ENCODE measurements around the gene LYPD4. TPM values are rescaled to one million over a fixed set of nuclear protein-coding genes. Genes with fewer than 3 reads are reported as not detected.

The LYPD4 gene
- polyA plus RNA-seq, 2 of the 4 experiments (the other 2 are of a cell fraction), result not detected

DNA sequence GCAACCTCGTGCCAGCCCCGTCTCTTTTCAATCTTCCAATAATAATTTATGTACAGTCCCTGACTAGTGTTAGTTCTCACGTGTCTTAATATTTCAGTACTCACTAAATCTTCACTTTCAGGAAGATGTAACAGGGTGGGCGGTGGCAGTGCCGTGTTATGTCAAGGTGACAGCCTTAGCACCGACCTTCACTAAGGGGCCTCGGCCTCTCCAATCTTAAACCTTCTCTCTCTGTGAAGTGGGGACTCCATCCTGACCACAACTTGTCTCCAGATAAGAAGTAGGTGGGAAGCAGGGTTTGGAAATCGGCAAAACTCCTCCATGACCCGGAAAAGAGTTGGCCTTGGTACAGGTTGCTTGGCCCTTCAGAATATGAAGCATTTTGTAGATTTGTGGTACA is 17.4 kb upstream of the LYPD4 start:
- H3K4me1 ChIP-seq, result peaks cover 59% of the 10 kb centered on the region
- peak overlapping the region; percentile 89 for H3K4me3 ChIP-seq
- FAIRE-seq (no peak), DNase-seq (ENCODE audit: low read depth in 1 of 2, low spot score in 1 of 2) (no peak), ATAC-seq (no peak)
- ChIA-PET POLR2A (interaction anchor here (3.3 to 3.5 kb wide), 2 partner anchors 10 to 12 kb away, joined by 27 to 102 read pairs; no protein-coding TSS in a partner anchor), CTCF (interaction anchor here (0.6 to 16.4 kb wide), 8 partner anchors 9 to 90 kb away, joined by 3 to 243 read pairs (median 5); no protein-coding TSS in a partner anchor)
- H3K9me3 ChIP-seq, result no peaks in the 10 kb centered on the region
- 60% methylated on average over 9 of the region's 9 CpGs for WGBS (ENCODE audit: missing lambda C conversion rate)
- peak overlapping the region; percentile 90 to 95 for H3K27ac ChIP-seq
- H3K4me2 ChIP-seq, result peak overlapping the region; percentile 98
- TF ChIP-seq PHF8 (IDR thresholded peaks at IDR 0.05; ENCODE audit: borderline replicate concordance, low read depth), result no peak
- 0 out of 2 replicates have a peak, but pooled peaks have one; percentile 6 for TF ChIP-seq RARB (CRISPR knock-in tag; IDR thresholded peaks at IDR 0.05)
- TF ChIP-seq, protein P1, sequence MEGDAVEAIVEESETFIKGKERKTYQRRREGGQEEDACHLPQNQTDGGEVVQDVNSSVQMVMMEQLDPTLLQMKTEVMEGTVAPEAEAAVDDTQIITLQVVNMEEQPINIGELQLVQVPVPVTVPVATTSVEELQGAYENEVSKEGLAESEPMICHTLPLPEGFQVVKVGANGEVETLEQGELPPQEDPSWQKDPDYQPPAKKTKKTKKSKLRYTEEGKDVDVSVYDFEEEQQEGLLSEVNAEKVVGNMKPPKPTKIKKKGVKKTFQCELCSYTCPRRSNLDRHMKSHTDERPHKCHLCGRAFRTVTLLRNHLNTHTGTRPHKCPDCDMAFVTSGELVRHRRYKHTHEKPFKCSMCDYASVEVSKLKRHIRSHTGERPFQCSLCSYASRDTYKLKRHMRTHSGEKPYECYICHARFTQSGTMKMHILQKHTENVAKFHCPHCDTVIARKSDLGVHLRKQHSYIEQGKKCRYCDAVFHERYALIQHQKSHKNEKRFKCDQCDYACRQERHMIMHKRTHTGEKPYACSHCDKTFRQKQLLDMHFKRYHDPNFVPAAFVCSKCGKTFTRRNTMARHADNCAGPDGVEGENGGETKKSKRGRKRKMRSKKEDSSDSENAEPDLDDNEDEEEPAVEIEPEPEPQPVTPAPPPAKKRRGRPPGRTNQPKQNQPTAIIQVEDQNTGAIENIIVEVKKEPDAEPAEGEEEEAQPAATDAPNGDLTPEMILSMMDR (IDR thresholded peaks at IDR 0.05), result no peak
- no peak for TF ChIP-seq JUN (IDR thresholded peaks at IDR 0.05)
- TF ChIP-seq ZFP36 (IDR thresholded peaks at IDR 0.05; ENCODE audit: borderline replicate concordance, partially characterized antibody), result no peak
- no peak for TF ChIP-seq RAD21 (conservative IDR thresholded peaks at IDR 0.05 in 1 of 2, IDR thresholded peaks at IDR 0.05 in 1 of 2)
- TF ChIP-seq, protein P2, sequence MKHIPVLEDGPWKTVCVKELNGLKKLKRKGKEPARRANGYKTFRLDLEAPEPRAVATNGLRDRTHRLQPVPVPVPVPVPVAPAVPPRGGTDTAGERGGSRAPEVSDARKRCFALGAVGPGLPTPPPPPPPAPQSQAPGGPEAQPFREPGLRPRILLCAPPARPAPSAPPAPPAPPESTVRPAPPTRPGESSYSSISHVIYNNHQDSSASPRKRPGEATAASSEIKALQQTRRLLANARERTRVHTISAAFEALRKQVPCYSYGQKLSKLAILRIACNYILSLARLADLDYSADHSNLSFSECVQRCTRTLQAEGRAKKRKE (CRISPR knock-in tag; IDR thresholded peaks at IDR 0.05; ENCODE audit: low read depth), result no peak
- TF ChIP-seq RFX5 (IDR thresholded peaks at IDR 0.05), result no peak
- TF ChIP-seq, protein P3, sequence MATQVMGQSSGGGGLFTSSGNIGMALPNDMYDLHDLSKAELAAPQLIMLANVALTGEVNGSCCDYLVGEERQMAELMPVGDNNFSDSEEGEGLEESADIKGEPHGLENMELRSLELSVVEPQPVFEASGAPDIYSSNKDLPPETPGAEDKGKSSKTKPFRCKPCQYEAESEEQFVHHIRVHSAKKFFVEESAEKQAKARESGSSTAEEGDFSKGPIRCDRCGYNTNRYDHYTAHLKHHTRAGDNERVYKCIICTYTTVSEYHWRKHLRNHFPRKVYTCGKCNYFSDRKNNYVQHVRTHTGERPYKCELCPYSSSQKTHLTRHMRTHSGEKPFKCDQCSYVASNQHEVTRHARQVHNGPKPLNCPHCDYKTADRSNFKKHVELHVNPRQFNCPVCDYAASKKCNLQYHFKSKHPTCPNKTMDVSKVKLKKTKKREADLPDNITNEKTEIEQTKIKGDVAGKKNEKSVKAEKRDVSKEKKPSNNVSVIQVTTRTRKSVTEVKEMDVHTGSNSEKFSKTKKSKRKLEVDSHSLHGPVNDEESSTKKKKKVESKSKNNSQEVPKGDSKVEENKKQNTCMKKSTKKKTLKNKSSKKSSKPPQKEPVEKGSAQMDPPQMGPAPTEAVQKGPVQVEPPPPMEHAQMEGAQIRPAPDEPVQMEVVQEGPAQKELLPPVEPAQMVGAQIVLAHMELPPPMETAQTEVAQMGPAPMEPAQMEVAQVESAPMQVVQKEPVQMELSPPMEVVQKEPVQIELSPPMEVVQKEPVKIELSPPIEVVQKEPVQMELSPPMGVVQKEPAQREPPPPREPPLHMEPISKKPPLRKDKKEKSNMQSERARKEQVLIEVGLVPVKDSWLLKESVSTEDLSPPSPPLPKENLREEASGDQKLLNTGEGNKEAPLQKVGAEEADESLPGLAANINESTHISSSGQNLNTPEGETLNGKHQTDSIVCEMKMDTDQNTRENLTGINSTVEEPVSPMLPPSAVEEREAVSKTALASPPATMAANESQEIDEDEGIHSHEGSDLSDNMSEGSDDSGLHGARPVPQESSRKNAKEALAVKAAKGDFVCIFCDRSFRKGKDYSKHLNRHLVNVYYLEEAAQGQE (IDR thresholded peaks at IDR 0.05), result no peak
- TF ChIP-seq CEBPB (IDR thresholded peaks at IDR 0.05), result no peak
- TF ChIP-seq, protein P4, sequence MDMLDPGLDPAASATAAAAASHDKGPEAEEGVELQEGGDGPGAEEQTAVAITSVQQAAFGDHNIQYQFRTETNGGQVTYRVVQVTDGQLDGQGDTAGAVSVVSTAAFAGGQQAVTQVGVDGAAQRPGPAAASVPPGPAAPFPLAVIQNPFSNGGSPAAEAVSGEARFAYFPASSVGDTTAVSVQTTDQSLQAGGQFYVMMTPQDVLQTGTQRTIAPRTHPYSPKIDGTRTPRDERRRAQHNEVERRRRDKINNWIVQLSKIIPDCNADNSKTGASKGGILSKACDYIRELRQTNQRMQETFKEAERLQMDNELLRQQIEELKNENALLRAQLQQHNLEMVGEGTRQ (IDR thresholded peaks at IDR 0.05), result no peak
- TF ChIP-seq EHF (CRISPR knock-in tag; IDR thresholded peaks at IDR 0.05), result no peak
- no peak for TF ChIP-seq EHMT2 (IDR thresholded peaks at IDR 0.05; ENCODE audit: low read depth)
- TF ChIP-seq FOSB (CRISPR knock-in tag; IDR thresholded peaks at IDR 0.05), result 0 out of 2 replicates have a peak, but pooled peaks have one; percentile 29
- no peak for TF ChIP-seq MYC (IDR thresholded peaks at IDR 0.05; ENCODE audit: borderline replicate concordance, low read length)
- TF ChIP-seq HOXB13 (CRISPR knock-in tag; IDR thresholded peaks at IDR 0.05; ENCODE audit: low read depth), result no peak

DNA sequence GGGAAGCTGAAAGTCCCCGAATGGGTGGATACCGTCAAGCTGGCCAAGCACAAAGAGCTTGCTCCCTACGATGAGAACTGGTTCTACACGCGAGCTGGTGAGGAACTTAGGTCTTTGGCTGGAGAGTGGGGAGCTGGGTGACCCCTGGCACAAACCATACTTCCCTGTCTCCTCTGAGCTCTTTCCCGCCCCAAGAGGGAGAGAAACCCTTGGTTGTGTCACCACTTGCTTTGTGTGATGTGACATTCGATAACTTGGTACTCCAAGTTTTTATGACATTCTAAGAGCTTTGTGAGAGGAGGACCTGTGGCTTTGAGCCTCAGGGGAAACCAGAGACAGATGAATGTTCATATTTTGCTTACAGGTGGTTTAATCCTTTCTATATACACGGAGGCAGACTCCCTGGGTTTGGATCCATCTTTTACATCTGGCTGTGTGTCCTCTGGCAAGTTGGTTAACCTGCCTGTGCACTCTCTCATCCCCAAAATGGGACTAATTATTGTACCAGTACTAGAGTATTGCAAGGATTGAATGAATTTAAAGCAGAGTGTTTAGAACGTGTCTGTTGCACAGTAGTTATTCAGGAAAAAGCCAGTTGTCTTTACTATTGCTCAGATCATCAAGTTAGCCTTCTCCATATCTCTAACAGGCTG is 16.8 kb upstream of the LYPD4 start:
- POLR2A ChIA-PET, result interaction anchor here (1.1 to 3.5 kb wide), 7 partner anchors 11 to 497 kb away, joined by 4 to 102 read pairs (median 10); partner anchors contain the start of genes B9D2, DMRTC2, LYPD4 and RABAC1
- peak overlapping the region; percentile 98 for H3K4me2 ChIP-seq
- H3K4me3 ChIP-seq, result peak overlapping the region; percentile 89
- CTCF ChIA-PET, result interaction anchor here (1.0 to 16.4 kb wide), 9 partner anchors 10 to 219 kb away, joined by 3 to 243 read pairs (median 6); partner anchors contain the start of gene RABAC1
- 8% methylated on average over 9 of the region's 9 CpGs for WGBS (ENCODE audit: missing lambda C conversion rate)
- no peak for DNase-seq (ENCODE audit: low read depth in 1 of 2, low spot score in 1 of 2)
- peak; percentile 82 for FAIRE-seq
- ATAC-seq, result no peak
- TF ChIP-seq SREBF2 (IDR thresholded peaks at IDR 0.05) (no peak), HOXA7 (CRISPR knock-in tag; IDR thresholded peaks at IDR 0.05) (peak; percentile 81), CBX2 (IDR thresholded peaks at IDR 0.05; ENCODE audit: borderline replicate concordance, low read depth) (no peak), HOXB5 (CRISPR knock-in tag; IDR thresholded peaks at IDR 0.05) (no peak), FOSB (CRISPR knock-in tag; IDR thresholded peaks at IDR 0.05) (peak; percentile 49; the same call in 1 of the 2 replicates), NPAS2 (CRISPR knock-in tag; IDR thresholded peaks at IDR 0.05; ENCODE audit: borderline replicate concordance) (no peak), RARB (CRISPR knock-in tag; IDR thresholded peaks at IDR 0.05) (0 out of 2 replicates have a peak, but pooled peaks have one; percentile 13)
- H3K9me3 ChIP-seq, result no peaks in the 10 kb centered on the region
- H3K27ac ChIP-seq, result peak overlapping the region; percentile 90 to 95
- peaks cover 53% of the 10 kb centered on the region for H3K4me1 ChIP-seq
